ENCODE measurements around the gene XRCC1.
"Not testable (repeated sequence)": the region's sequence is repeated elsewhere in the genome, so short reads cannot be mapped to it uniquely, and the experiment has no call there.

The XRCC1 gene

GRCh38 chr19:43524922-43525835 lies 50.1 kb downstream of the XRCC1 start:
- WGBS, result 16% methylated on average over 11 of the region's 12 CpGs

GRCh38 chr19:43523696-43524095 lies 51.6 kb downstream of the XRCC1 start:
- Histone ChIP-seq H3K4me1 (ENCODE audit: control insufficient read depth, insufficient read depth, low read depth, low read length) (peaks cover 19% of the 10 kb centered on the region), H3K79me1 (replicated peaks; ENCODE audit: low read length, poor library complexity, severe bottlenecking) (peaks cover 21% of the 10 kb centered on the region)
- H3K18ac ChIP-seq (ENCODE audit: low read depth in 1 of 2, low read length in 2 of 2); H3K4me3 ChIP-seq (ENCODE audit: insufficient read depth in 1 of 2, low read depth in 1 of 2, low read length in 2 of 2); H3K14ac ChIP-seq (ENCODE audit: low read length in 2 of 2); H3K36me3 ChIP-seq (ENCODE audit: control insufficient read depth in 1 of 2, insufficient read depth in 2 of 2, low read depth in 1 of 2, low read length in 2 of 2); H2AK5ac ChIP-seq (ENCODE audit: low read length, severe bottlenecking); H4K8ac ChIP-seq (ENCODE audit: low read length); H4K91ac ChIP-seq (ENCODE audit: low read length); H2AFZ ChIP-seq (ENCODE audit: low read depth, low read length); H2BK12ac ChIP-seq (ENCODE audit: low read length in 2 of 2); H3K9me3 ChIP-seq (ENCODE audit: control insufficient read depth, low read length); H3K27ac ChIP-seq (ENCODE audit: low read length, poor library complexity, severe bottlenecking); H2BK5ac ChIP-seq (ENCODE audit: low read depth, low read length, poor library complexity, severe bottlenecking); H3K23ac ChIP-seq (ENCODE audit: low read length in 2 of 2); H3K4ac ChIP-seq (ENCODE audit: low read depth in 1 of 2, low read length in 2 of 2); DNase-seq; H2BK15ac ChIP-seq (ENCODE audit: low read depth, poor library complexity, severe bottlenecking); H3K27me3 ChIP-seq (ENCODE audit: control insufficient read depth in 1 of 2, insufficient read depth in 1 of 2, low read length in 2 of 2); H2BK120ac ChIP-seq (ENCODE audit: low read depth, low read length); H3K9ac ChIP-seq (ENCODE audit: low read length); H3K4me2 ChIP-seq (ENCODE audit: low read length, poor library complexity, severe bottlenecking): not testable (repeated sequence)
- 95% methylated on average over 8 of the region's 8 CpGs for WGBS

More at GRCh38 chr19:43524922-43525835, 50.1 kb downstream of the XRCC1 start:
- Histone ChIP-seq H3K23ac (ENCODE audit: low read length in 2 of 2) (peak overlapping the region in 1 of 2 experiments; percentile 61), H3K4me1 (ENCODE audit: control insufficient read depth, insufficient read depth, low read depth, low read length) (peaks cover 21% of the 10 kb centered on the region), H3K4ac (ENCODE audit: low read depth in 1 of 2, low read length in 2 of 2) (no peak overlapping the region), H4K91ac (ENCODE audit: low read length) (no peak overlapping the region), H2AK5ac (ENCODE audit: low read length, severe bottlenecking) (no peak overlapping the region), H3K27ac (ENCODE audit: low read length, poor library complexity, severe bottlenecking) (peak overlapping the region; percentile 13), H3K27me3 (ENCODE audit: control insufficient read depth in 1 of 2, insufficient read depth in 1 of 2, low read length in 2 of 2) (no peaks in the 10 kb centered on the region), H2BK5ac (ENCODE audit: low read depth, low read length, poor library complexity, severe bottlenecking) (no peak overlapping the region), H3K9me3 (ENCODE audit: control insufficient read depth, low read length) (no peaks in the 10 kb centered on the region), H3K18ac (ENCODE audit: low read depth in 1 of 2, low read length in 2 of 2) (no peak overlapping the region), H3K4me2 (ENCODE audit: low read length, poor library complexity, severe bottlenecking) (peak overlapping the region; percentile 99), H4K8ac (ENCODE audit: low read length) (no peak overlapping the region), H2BK12ac (ENCODE audit: low read length in 2 of 2) (no peak overlapping the region), H3K79me1 (replicated peaks; ENCODE audit: low read length, poor library complexity, severe bottlenecking) (peaks cover 21% of the 10 kb centered on the region), H2AFZ (ENCODE audit: low read depth, low read length) (no peak overlapping the region), H3K4me3 (ENCODE audit: insufficient read depth in 1 of 2, low read depth in 1 of 2, low read length in 2 of 2) (peak overlapping the region; percentile 26 to 97), H2BK120ac (ENCODE audit: low read depth, low read length) (no peak overlapping the region), H3K9ac (ENCODE audit: low read length) (peak overlapping the region; percentile 93), H2BK15ac (ENCODE audit: low read depth, poor library complexity, severe bottlenecking) (no peak overlapping the region), H3K36me3 (ENCODE audit: control insufficient read depth in 1 of 2, insufficient read depth in 2 of 2, low read depth in 1 of 2, low read length in 2 of 2) (peaks cover 0 to 5% of the 10 kb centered on the region in 2 experiments), H3K14ac (ENCODE audit: low read length in 2 of 2) (no peak overlapping the region)
- DNase-seq, result peak; percentile 50

- no peak overlapping the region for H3K23ac ChIP-seq (ENCODE audit: low read length in 2 of 2)
- no peak overlapping the region for H2AFZ ChIP-seq (ENCODE audit: low read depth, low read length)
- H2BK15ac ChIP-seq (ENCODE audit: low read depth, poor library complexity, severe bottlenecking), result no peak overlapping the region
- H3K4ac ChIP-seq (ENCODE audit: low read depth in 1 of 2, low read length in 2 of 2), result no peak overlapping the region
- H3K14ac ChIP-seq (ENCODE audit: low read length in 2 of 2), result no peak overlapping the region
- no peaks in the 10 kb centered on the region for H3K9me3 ChIP-seq (ENCODE audit: control insufficient read depth, low read length)
- H2BK5ac ChIP-seq (ENCODE audit: low read depth, low read length, poor library complexity, severe bottlenecking), result no peak overlapping the region
- H3K27ac ChIP-seq (ENCODE audit: low read length, poor library complexity, severe bottlenecking), result no peak overlapping the region
- peaks cover 19% of the 10 kb centered on the region for H3K4me1 ChIP-seq (ENCODE audit: control insufficient read depth, insufficient read depth, low read depth, low read length)
- no peak overlapping the region for H2BK120ac ChIP-seq (ENCODE audit: low read depth, low read length)
- no peak overlapping the region for H3K9ac ChIP-seq (ENCODE audit: low read length)
- no peak overlapping the region for H3K4me2 ChIP-seq (ENCODE audit: low read length, poor library complexity, severe bottlenecking)
- H3K4me3 ChIP-seq (ENCODE audit: insufficient read depth in 1 of 2, low read depth in 1 of 2, low read length in 2 of 2), result no peak overlapping the region
- H3K36me3 ChIP-seq (ENCODE audit: control insufficient read depth in 1 of 2, insufficient read depth in 2 of 2, low read depth in 1 of 2, low read length in 2 of 2), result peaks cover 0 to 5% of the 10 kb centered on the region in 2 experiments
- peaks cover 22% of the 10 kb centered on the region for H3K79me1 ChIP-seq (replicated peaks; ENCODE audit: low read length, poor library complexity, severe bottlenecking)
- DNase-seq, result no peak
- no peak overlapping the region for H2BK12ac ChIP-seq (ENCODE audit: low read length in 2 of 2)
- no peak overlapping the region for H4K91ac ChIP-seq (ENCODE audit: low read length)
- no peak overlapping the region for H4K8ac ChIP-seq (ENCODE audit: low read length)
- no peaks in the 10 kb centered on the region for H3K27me3 ChIP-seq (ENCODE audit: control insufficient read depth in 1 of 2, insufficient read depth in 1 of 2, low read length in 2 of 2)
- 85% methylated on average over 3 of the region's 5 CpGs for WGBS
- no peak overlapping the region for H2AK5ac ChIP-seq (ENCODE audit: low read length, severe bottlenecking)
- H3K18ac ChIP-seq (ENCODE audit: low read depth in 1 of 2, low read length in 2 of 2), result no peak overlapping the region
Measured at GRCh38 chr19:43522929-43523328, 52.4 kb downstream of the XRCC1 start.

- peak; percentile 83 for DNase-seq
- peaks cover 5 to 12% of the 10 kb centered on the region in 2 experiments for H3K36me3 ChIP-seq (ENCODE audit: control insufficient read depth in 1 of 2, insufficient read depth in 2 of 2, low read depth in 1 of 2, low read length in 2 of 2)
- no peak overlapping the region for H2BK120ac ChIP-seq (ENCODE audit: low read depth, low read length)
- H3K14ac ChIP-seq (ENCODE audit: low read length in 2 of 2), result no peak overlapping the region
- no peak overlapping the region for H3K4me3 ChIP-seq (ENCODE audit: insufficient read depth in 1 of 2, low read depth in 1 of 2, low read length in 2 of 2)
- H2BK5ac ChIP-seq (ENCODE audit: low read depth, low read length, poor library complexity, severe bottlenecking), result no peak overlapping the region
- no peak overlapping the region for H2BK15ac ChIP-seq (ENCODE audit: low read depth, poor library complexity, severe bottlenecking)
- H3K4ac ChIP-seq (ENCODE audit: low read depth in 1 of 2, low read length in 2 of 2), result no peak overlapping the region
- H3K27ac ChIP-seq (ENCODE audit: low read length, poor library complexity, severe bottlenecking), result peak overlapping the region; percentile 26
- H2AFZ ChIP-seq (ENCODE audit: low read depth, low read length), result no peak overlapping the region
- H3K23ac ChIP-seq (ENCODE audit: low read length in 2 of 2), result no peak overlapping the region
- no peaks in the 10 kb centered on the region for H3K27me3 ChIP-seq (ENCODE audit: control insufficient read depth in 1 of 2, insufficient read depth in 1 of 2, low read length in 2 of 2)
- peaks cover 5% of the 10 kb centered on the region for H3K4me1 ChIP-seq (ENCODE audit: control insufficient read depth, insufficient read depth, low read depth, low read length)
- H3K9ac ChIP-seq (ENCODE audit: low read length), result no peak overlapping the region
- H3K79me1 ChIP-seq (replicated peaks; ENCODE audit: low read length, poor library complexity, severe bottlenecking), result peaks cover 10% of the 10 kb centered on the region
- H3K4me2 ChIP-seq (ENCODE audit: low read length, poor library complexity, severe bottlenecking), result peak overlapping the region; percentile 9
- no peak overlapping the region for H2BK12ac ChIP-seq (ENCODE audit: low read length in 2 of 2)
- no peak overlapping the region for H2AK5ac ChIP-seq (ENCODE audit: low read length, severe bottlenecking)
- H3K9me3 ChIP-seq (ENCODE audit: control insufficient read depth, low read length), result no peaks in the 10 kb centered on the region
- 59% methylated on average over 9 of the region's 10 CpGs for WGBS
- H4K8ac ChIP-seq (ENCODE audit: low read length), result no peak overlapping the region
- no peak overlapping the region for H3K18ac ChIP-seq (ENCODE audit: low read depth in 1 of 2, low read length in 2 of 2)
- no peak overlapping the region for H4K91ac ChIP-seq (ENCODE audit: low read length)
Measured at GRCh38 chr19:43519436-43520088, 55.8 kb downstream of the XRCC1 start.
